NCI-H82 treated with DMSO at 0.1 percent for 48 hours (cell line): ENCODE results near the gene LARP4B.

Experiments used
- DNase-seq: peaks from one replicate; lab custom pipeline; 2025; ENCODE audit not compliant: unreplicated experiment; lab: John Stamatoyannopoulos, UW

Gene LARP4B

DNA sequence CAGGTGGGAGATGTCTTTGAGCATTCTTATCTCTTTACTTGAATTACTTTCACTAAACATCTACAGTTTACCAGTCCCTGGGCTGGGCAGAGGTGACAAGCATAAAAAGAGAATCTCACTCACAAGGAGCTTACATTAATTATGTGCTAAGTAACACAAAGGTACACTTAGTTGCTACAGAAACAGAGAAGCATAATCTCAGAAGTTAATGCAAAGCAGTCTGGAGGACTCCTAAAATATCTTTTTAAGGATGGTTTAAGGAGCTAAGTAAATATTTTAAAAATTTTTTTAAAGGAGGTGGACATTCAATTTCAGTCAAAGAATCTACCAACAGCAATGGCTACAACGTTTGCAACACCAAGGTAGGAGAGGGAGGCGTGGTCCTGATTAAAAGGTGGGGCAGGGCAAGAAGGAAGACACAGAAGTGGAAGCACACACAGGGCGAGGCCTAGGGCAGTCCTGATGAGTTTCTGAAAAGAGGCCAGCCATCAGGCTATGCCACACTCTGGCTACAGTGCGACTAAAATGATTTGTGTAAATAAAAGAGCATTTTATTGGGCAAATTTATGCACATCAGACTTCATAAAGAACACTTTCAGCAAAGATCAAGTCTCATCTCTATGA is 5.3 kb downstream of the LARP4B start:
- DNase-seq = no peak

DNA sequence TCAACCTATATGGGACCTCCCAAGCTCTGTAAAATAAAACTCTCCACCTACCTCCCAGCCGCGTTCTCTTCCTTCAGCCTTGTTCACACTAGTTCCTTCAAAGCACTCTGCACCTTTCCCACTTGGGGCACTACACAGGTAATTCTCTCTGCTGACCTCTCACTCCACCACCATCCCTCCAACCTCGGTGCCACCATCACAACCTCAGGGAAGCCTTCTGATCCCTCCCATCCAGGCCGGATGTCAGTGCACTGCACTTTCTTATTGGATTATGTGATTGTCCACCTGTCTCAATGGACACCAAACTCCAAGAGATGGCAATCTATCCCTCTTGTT is 7.0 kb downstream of the LARP4B start:
- DNase-seq = no peak

GRCh38 chr10:923844-924523 is 7.5 kb downstream of the LARP4B start:
- DNase-seq = no peak

DNA sequence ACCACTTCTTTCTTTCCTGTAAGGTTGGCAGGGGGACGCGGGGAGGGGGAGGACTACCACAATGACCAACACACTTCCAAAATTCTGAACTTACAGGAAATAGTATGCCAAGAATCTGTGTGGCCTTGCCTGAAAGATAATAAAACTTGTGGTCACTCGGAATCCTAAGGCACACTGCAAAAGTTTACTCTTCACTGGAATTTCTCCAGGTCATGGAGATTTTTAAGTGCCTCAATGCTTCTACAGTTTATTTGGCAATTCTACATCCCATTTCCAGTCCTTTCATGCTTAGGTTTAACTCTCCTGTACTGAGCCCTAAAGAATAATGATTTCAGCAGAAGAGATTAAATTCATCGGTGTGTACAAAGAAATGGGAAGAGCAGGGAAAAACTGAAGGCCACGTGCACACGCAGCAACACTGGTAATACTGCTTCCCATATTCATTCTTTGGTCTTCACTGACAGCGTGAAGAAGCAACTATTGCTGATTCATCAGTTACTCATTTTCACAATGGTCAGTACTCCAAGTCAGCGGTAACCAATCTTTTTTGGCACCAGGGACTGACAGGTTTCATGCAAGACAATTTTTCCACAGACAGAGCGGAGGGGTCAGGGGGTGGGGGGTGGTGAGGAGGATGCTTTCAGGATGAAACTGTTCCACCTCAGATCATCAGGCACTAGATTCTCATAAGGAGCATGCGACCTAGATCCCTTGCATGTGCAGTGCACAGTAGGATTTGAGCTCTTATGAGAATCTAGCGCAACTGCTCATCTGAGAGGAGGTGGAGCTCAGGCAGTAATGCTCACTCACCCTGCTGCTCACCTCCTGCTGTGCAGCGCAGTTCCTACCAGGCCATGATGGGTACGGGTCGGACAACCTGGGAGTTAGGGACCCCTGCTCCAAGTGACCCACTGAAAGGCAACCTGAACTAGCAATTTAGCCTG is 9.8 kb downstream of the LARP4B start:
- DNase-seq = no peak

DNA sequence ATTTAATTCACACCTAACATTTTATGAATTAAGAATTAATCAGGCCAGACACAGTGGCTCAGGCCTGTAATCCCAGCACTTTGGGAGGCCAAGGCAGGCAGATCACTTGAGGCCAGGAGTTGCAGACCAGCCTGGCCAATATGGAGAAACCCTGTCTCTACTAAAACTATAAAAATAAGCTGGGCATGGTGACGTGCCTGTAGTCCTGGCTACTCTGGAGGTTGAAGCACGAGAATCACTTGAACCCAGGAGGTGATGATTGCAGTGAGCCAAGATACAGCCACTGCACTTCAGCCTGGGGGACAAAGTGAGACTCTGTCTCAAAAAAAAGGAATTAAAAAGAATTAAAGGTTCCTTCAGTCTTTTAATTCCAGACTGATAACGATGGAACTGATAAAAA is 11.1 kb downstream of the LARP4B start:
- DNase-seq = no peak

DNA sequence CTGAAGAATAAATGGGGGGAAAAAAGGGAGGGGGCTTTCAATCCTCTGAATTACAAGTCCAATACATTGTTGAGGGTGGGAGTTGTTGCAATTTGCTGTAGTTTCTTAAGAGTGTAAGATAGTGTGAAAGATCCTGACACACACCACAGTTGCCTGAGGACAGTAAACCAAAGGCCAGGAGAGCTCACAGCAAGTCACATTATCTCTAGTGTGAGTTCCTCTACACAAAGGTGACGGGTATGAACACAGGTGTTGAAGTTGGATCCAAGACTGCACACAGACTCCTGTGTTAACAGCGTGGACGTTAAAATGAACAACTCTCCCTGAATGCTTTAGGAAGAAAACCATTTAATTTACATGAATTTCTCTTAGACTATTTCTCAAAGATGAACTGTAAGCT is 12.0 kb downstream of the LARP4B start:
- no peak for DNase-seq

- DNase-seq = no peak
Observed at GRCh38 chr10:917999-918398, 13.5 kb downstream of the LARP4B start.

DNA sequence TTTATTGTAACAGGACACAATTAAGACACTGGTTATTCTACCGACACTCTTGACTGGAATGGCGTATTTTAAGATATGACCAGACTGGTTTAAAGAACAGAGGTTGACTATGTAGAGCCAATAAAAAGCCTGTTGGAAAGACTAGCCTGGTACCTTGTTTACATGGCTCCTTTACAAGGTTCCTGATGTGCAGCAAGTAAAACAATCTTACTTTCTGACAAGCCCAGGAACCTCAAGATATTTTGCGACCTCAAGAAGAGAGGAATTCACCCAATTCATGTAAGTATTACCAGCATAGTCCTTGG is 14.1 kb downstream of the LARP4B start:
- no peak for DNase-seq

DNA sequence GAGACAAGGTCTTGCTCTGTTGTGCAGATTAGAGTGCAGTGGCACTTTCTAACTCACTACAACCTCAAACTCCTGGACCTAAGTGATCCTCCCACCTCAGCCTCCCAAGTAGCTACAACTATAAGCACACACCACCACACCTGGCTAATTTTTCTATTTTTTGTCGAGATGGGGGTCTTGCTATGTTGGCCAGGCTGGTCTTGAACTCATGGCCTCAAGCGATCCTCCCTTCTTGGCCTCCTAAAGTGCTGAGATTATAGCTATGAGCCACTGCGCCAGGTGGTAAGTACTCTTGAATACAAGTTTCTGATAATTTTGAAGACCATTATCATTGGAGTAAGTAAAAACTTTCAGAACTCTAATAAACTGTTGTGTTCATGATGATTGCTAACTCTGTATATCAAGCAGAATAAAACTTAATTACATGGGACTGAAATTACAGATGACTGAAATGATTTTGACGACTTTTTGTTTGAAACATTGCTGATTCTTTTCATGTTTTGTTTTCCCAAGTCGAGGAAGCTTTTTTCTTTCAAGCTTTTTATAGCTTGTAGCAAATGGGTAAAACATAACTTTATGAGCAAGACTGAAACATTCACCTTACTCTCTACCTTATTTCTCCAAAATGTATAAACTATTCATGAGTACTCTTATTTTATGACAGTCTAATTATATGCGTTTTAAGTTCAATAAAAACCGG is 14.6 kb downstream of the LARP4B start:
- no peak for DNase-seq

GRCh38 chr10:909831-910230 is 21.7 kb downstream of the LARP4B start:
- DNase-seq = no peak

DNA sequence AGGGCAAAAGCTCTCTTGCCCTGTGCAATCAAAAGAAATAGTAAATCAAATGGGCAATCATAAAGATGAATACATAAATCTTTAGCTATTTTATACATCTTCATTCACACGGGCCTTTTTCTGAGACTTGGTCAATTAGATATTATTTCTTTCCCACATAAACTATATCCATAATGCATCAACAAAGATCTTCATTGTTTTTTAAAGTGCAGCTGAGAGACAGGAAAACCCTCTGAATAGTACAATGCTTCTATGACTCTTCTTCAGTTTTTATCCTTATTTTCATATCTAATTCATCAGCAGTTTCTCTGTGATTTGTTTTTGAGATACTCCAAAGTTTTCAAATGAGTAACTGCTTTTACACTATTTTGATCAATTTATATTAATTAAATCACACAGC is 25.5 kb downstream of the LARP4B start:
- DNase-seq = no peak

DNA sequence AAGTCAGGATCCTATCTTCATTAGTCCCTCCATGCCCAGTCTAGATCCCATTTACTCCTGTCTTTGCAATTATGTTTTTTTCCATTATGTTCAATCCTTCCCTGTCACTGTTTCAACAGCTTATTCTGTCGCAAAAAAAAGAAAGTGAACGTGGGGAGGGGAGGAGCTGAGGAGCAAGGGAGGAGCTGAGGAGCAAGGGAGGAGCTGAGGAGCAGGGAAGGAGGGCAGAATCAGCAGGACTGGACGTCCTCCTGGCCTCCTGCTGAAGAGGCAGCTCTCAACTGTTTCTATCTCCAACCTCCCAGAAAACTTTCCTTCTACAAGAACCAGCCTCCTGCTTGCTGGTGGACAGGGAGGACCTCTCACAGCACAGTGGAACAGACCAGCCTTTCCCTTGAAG is 26.0 kb downstream of the LARP4B start:
- no peak for DNase-seq

DNA sequence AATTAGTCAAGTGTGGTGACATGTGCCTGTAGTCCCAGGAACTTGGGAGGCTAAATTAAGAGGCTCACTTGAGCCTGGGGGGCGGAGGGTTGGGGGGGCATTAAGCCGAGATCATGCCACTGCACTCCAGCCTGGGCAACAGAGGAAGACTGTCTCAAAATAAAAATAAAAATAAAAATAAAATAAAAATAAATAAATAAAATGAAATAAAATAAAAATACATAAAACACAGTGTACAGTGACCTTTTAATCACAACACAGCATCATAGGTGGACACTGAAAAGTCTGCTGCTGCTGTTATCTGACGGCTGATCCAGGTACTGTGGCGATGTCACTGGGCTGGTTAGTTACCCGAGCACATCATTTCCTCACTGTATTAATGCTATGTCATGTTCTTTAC is 27.1 kb downstream of the LARP4B start:
- no peak for DNase-seq

- DNase-seq = no peak
Observed at GRCh38 chr10:898141-898540, 33.4 kb downstream of the LARP4B start.

DNA sequence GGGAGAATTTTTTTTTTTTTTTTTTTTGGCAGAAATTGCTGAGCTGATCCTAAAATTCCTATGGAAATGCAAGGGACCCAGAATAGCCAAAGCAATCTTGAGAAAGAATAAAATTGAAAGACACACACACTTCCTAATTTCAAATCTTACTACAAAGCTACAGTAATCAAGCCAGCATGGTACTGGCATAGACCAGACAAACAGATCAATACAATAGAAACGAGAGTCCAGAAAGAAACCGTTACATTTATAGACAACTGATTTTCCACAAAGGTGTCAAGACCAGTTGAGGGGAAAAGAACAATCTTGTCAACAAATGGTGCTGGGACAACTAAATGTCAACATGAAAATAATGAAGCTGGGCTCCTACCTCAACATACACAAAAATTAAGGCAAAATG is 34.5 kb downstream of the LARP4B start:
- DNase-seq = no peak

- DNase-seq = no peak
Observed at GRCh38 chr10:895324-895723, 36.2 kb downstream of the LARP4B start.

DNA sequence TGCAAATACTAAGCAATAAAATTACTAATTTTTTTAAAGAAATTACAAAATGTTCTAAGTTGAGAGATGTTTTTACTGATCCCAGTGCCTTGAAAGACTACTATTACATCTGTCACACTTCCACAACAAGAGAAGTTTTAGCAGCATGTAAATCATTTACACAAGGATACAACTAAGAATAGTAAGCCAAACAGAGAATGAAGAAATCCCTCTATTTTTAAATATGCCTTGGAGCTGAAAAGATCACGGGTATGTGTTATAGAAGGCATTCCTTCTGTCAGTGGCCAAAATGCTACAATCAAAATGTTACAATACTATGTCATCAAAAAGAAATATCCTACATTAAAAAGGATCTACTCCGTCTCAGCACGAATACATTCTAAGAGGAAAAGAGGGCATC is 52.6 kb downstream of the LARP4B start:
- no peak for DNase-seq

DNA sequence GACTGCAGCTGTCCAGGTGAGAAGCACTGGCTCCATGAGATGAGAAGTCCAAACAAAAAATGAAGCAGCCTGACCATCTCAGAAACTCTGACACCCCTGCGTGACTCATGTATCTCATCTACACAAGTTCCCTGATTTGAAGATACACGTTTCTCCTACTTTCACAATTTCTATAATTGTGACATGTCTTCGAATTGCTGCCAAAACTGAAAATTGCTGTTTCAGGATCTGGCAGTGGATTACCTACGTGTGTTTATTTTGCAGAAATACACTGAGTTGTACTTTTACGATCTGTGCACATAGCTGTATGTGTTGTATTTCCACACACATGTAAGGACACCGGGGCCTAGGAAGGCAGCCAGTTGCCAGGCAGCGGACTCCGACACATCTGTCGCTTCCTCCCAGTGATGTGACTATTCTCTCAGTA is 53.2 kb downstream of the LARP4B start:
- no peak for DNase-seq

GRCh38 chr10:876438-876837 is 55.1 kb downstream of the LARP4B start:
- no peak for DNase-seq

DNA sequence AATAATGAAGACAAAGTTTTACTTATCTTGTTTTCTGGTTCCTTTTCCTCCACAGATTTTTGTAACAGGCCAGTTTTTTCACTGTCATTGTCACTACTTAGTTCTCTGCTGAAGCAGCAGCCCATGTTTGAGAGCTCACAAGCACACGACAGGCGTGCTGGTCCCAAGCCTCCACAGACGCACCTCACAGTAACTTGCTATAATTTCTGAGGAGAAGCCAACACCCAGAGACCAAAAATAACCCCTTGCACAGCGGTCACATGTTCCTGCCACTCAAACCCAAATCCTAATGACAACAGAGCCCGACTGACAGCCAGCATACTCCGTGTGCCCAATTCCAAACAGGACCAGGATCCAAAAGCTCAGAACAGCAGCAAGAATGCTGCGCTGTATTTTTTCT is 58.5 kb downstream of the LARP4B start:
- no peak for DNase-seq

DNA sequence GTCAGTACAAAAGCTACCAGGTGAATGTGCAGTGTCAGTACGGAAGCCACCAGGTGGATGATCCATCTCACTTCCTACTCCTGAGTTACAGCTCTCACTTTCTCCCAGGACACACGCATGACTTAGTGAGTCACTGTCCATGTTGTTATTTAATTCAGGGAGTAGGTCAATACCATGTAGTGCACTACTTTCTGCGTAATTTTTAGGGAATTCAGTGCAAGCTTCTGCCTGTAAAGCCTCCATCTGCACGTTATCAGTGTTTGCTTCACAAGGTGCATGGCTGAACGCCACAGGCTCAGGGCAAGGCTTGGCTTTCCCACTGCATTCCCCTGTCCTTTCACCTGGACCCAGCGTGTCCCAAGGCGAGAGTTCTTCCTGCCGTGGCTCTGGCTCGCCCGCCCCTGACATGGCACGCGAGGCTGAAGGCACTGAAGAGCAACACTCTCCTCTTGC is 59.5 kb downstream of the LARP4B start:
- no peak for DNase-seq
